ENCODE measurements around the gene XPO5.

Gene XPO5

GRCh38 chr6:43472515-43472914 lies 103.3 kb downstream of the XPO5 start:
- no peak for DNase-seq
